Gastrocnemius medialis (tissue), 4 donors: ENCODE data around the gene DUOXA2. TPM values are rescaled to one million over a fixed set of nuclear protein-coding genes. Genes with fewer than 3 reads are reported as not detected.

Source experiments
- ATAC-seq, 2 donors: fragments of 150-250 bp; one replicate each; pipeline ENCODE4 v1.9.1; 2016
- DNase-seq, 2 donors: peaks; one replicate each; pipeline ENCODE4 v3.0.0-alpha.2; 2019
- H3K27ac ChIP-seq, 4 donors: fragments of 200-600 bp; sonication (generic); 1 replicate in 1 of 4; 2 replicates in 3 of 4; pipeline ENCODE4 v1.5.1; 2016 to 2018; ENCODE audit warnings: mild to moderate bottlenecking in 2 of 4, moderate library complexity in 1 of 4
- H3K27me3 ChIP-seq, 3 donors: fragments of 200-600 bp; sonication (generic) in 2 of 3; 1 replicate in 1 of 3; 2 replicates in 2 of 3; pipeline versions ENCODE4 v1.5.1 to v1.6.0; 2016 to 2019; ENCODE audit warnings: mild to moderate bottlenecking in 1 of 3, moderate library complexity in 1 of 3
- H3K36me3 ChIP-seq, 2 donors: fragments of 200-600 bp; sonication (generic) in 1 of 2; one replicate each; pipeline ENCODE4 v1.5.1; 2017 to 2018
- H3K4me1 ChIP-seq, 2 donors: fragments of 200-600 bp; sonication (generic) in 1 of 2; one replicate each; pipeline ENCODE4 v1.5.1; 2016 to 2017; ENCODE audit warnings: mild to moderate bottlenecking in 2 of 2
- H3K4me3 ChIP-seq, 4 donors: fragments of 200-600 bp; sonication (generic) in 3 of 4; 1 replicate in 1 of 4; 2 replicates in 3 of 4; pipeline ENCODE4 v1.5.1; 2016 to 2019; ENCODE audit warnings: mild to moderate bottlenecking in 2 of 4
- H3K9me3 ChIP-seq, 3 donors: fragments of 200-600 bp; sonication (generic) in 2 of 3; 1 replicate in 1 of 3; 2 replicates in 2 of 3; pipeline ENCODE4 v1.5.1; 2016 to 2019
- POLR2A ChIP-seq, 2 donors: fragments of 450-650 bp; IDR thresholded peaks; one replicate each; pipeline ENCODE4 v1.6.1; 2017; ENCODE audit warnings: antibody characterized with exemption in 2 of 2, mild to moderate bottlenecking in 2 of 2, moderate library complexity in 2 of 2
- in situ Hi-C, 4 donors: fragments of 200-750 bp; cut with MboI; loops; one replicate each; pipeline versions ENCODE4 v1.15.0 to v1.8.0; 2017; ENCODE audit warnings: low sequenced_read_pairs in 4 of 4
- intact Hi-C: fragments of 100-400 bp; cut with DNase I; formaldehyde crosslinking; loops from one replicate; pipeline ENCODE4 v1.15.1; 2023; ENCODE audit warnings: low total_unique reads
- total RNA-seq, 4 donors: library from RNA; depleted of rRNA; stranded (reverse); fragments of >200 nt; gene quantifications; one replicate each; pipeline versions ENCODE4 v1.1.0 to v1.2.3, GENCODE V29; 2016
- TF ChIP-seq, protein P1 (sequence below), 5 experiments: fragments of 450-650 bp in 3 of 5; fragments of 200-600 bp in 2 of 5; sonication (generic) in 2 of 5; IDR thresholded peaks in 4 of 5; conservative IDR thresholded peaks in 1 of 5; 1 replicate in 4 of 5; 2 replicates in 1 of 5; pipeline ENCODE4 v1.5.1; 2016 to 2019; ENCODE audit warnings: antibody characterized with exemption in 5 of 5, mild to moderate bottlenecking in 3 of 5, moderate library complexity in 3 of 5

Gene DUOXA2
- total RNA-seq, 4 donors from 2014 or later, result not detected

DNA sequence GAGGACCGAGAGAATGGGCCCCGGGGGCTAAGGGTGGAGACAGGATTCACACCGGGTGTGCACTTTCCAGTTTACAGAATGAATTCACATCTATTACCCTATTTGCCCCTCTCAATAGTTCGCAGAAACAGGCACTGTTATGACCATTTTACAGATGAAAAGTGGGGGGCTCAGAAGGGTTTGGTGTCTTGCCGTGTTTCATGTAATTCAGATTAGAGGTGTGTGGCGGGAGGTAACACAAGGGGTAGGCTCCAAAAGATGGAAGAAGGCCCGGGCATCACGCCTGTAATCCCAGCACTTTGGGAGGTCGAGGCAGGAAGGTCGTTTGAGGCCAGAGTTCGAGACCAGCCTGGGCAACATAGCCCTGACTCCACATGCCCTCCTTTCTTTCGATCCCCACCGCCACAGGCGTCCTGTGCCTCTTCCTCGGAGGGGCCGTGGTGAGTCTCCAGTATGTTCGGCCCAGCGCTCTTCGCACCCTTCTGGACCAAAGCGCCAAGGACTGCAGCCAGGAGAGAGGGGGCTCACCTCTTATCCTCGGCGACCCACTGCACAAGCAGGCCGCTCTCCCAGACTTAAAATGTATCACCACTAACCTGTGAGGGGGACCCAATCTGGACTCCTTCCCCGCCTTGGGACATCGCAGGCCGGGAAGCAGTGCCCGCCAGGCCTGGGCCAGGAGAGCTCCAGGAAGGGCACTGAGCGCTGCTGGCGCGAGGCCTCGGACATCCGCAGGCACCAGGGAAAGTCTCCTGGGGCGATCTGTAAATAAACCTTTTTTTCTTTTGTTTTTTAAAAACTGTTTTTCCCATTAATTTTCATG lies 3.4 kb downstream of the DUOXA2 start:
- peaks cover 54 to 56% (median 54%) of the 10 kb centered on the region in 3 donors for H3K27me3 ChIP-seq
- TF ChIP-seq POLR2A (IDR thresholded peaks at IDR 0.05), result no peak
- TF ChIP-seq, protein P1, sequence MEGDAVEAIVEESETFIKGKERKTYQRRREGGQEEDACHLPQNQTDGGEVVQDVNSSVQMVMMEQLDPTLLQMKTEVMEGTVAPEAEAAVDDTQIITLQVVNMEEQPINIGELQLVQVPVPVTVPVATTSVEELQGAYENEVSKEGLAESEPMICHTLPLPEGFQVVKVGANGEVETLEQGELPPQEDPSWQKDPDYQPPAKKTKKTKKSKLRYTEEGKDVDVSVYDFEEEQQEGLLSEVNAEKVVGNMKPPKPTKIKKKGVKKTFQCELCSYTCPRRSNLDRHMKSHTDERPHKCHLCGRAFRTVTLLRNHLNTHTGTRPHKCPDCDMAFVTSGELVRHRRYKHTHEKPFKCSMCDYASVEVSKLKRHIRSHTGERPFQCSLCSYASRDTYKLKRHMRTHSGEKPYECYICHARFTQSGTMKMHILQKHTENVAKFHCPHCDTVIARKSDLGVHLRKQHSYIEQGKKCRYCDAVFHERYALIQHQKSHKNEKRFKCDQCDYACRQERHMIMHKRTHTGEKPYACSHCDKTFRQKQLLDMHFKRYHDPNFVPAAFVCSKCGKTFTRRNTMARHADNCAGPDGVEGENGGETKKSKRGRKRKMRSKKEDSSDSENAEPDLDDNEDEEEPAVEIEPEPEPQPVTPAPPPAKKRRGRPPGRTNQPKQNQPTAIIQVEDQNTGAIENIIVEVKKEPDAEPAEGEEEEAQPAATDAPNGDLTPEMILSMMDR (IDR thresholded peaks at IDR 0.05 in 4 of 5, conservative IDR thresholded peaks at IDR 0.05 in 1 of 5), result no peak
- peak in 1 of 2 donors; percentile 29 for ATAC-seq
- H3K4me1 ChIP-seq, result peaks cover 7 to 15% of the 10 kb centered on the region in 2 donors
- no peaks in the 10 kb centered on the region for H3K9me3 ChIP-seq
- DNase-seq, result no peak
- in situ Hi-C loops, result no loop called here
- intact Hi-C loops, result no loop called here
- H3K27ac ChIP-seq, result no peak overlapping the region
- H3K36me3 ChIP-seq, result no peaks in the 10 kb centered on the region
- H3K4me3 ChIP-seq, result peak overlapping the region; percentile 21 to 56 (median 39)

DNA sequence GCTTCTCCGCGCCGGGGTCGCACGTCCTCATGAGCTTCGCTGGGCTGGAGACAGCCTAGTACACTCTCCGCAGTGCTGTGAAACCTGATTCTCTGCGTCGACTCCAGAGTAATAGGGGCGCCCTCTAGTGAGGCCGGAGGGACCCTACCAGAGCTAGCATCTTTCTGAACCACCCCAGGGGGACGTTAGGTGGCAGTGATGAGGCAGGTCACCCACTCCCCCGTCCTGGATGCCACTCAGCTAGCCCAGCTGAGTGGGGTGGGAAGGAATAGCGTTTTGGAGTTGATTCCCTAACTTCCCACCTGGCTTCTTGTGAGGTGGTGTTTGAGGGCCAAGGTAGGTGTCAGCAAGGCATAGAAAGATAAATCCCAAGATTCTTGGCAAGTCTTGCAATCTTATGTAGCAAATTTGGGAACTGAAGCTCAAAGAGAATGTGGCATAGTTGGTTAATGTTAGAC lies 4.0 kb downstream of the DUOXA2 start:
- in situ Hi-C loops (no loop called here), intact Hi-C loops (no loop called here)
- TF ChIP-seq, protein P1 (IDR thresholded peaks at IDR 0.05 in 4 of 5, conservative IDR thresholded peaks at IDR 0.05 in 1 of 5), result peak; percentile 48 to 91 (median 74)
- no peak for TF ChIP-seq POLR2A (IDR thresholded peaks at IDR 0.05)
- Histone ChIP-seq H3K27me3 (peaks cover 47 to 50% (median 48%) of the 10 kb centered on the region in 3 donors), H3K4me3 (peak overlapping the region; percentile 21 to 56 (median 39)), H3K36me3 (no peaks in the 10 kb centered on the region), H3K27ac (no peak overlapping the region), H3K4me1 (peaks cover 7 to 10% of the 10 kb centered on the region in 2 donors), H3K9me3 (no peaks in the 10 kb centered on the region)
- ATAC-seq, result peak; percentile 96 to 99
- peak; percentile 60 to 73 for DNase-seq

DNA sequence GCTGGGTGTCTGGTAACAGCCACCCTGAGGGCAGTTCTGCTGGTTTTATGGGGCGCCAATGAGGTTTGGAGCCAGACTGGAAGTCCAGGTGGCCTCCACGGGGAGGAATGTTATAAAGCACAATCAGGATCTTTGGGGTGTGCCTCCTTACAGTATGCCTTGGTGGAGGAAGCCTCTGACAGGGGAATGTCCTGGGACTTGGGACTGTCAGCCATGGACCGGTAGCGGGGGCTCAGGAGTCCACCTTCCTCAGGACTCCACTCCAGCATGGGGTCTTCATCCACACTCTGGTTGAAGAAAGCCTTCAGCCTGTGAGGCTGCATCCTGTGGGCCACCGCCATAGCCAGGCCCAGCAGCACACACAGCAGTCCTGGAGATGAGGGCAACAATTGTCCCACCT lies 4.9 kb downstream of the DUOXA2 start:
- Histone ChIP-seq H3K9me3 (no peaks in the 10 kb centered on the region), H3K27ac (no peak overlapping the region), H3K4me3 (no peak overlapping the region), H3K4me1 (peaks cover 7 to 9% of the 10 kb centered on the region in 2 donors), H3K27me3 (peaks cover 39 to 42% (median 39%) of the 10 kb centered on the region in 3 donors), H3K36me3 (no peaks in the 10 kb centered on the region)
- DNase-seq (no peak), ATAC-seq (no peak)
- TF ChIP-seq, protein P1 (IDR thresholded peaks at IDR 0.05 in 4 of 5, conservative IDR thresholded peaks at IDR 0.05 in 1 of 5), result no peak
- no peak for TF ChIP-seq POLR2A (IDR thresholded peaks at IDR 0.05)
- in situ Hi-C loops, result no loop called here
- intact Hi-C loops, result no loop called here

DNA sequence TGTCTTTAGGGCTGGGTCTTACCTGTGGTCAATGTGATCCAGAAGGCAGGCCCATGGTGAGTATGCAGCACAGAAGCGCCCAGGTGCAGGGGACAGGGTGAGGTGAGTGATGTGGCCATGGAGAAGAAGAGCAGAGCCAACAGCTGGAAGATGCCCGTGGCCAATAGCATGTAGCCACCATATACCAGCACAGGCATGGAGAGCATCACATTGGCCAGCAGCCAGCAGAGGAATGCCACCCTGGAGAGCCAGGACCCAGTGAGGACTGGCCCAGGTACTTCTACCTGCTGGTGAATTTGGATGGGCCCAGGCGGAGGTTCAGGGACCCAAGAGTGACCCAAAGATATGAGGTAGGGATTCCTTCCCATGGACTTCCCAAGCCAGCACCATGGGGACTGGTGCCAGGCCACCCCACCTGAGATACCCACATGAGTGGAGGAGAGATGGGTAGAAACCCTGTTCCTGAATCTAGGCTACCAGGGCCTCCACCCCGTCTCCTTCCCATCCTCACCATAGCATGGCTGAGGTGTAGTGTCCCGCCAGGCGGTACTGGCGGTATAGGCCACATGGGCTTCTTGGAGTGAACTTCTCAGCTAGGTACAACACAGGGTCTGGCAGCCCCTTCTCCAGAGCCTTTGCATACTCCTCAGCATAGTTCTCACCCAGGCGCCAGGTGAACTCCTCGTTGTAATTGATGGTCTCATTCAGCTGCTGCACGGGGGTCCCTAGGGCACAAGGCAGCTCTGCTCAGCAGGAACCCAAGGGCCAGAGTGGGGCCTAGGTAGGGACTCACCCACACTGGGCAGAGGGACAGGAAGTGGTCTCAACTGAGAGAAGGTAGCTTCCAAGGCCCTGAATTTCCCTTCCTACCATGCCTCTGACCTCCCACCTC lies 6.2 kb downstream of the DUOXA2 start:
- intact Hi-C loops, result no loop called here
- TF ChIP-seq, protein P1 (IDR thresholded peaks at IDR 0.05 in 4 of 5, conservative IDR thresholded peaks at IDR 0.05 in 1 of 5), result no peak
- no peak for TF ChIP-seq POLR2A (IDR thresholded peaks at IDR 0.05)
- peaks cover 4 to 9% of the 10 kb centered on the region in 2 donors for H3K4me1 ChIP-seq
- no peaks in the 10 kb centered on the region for H3K36me3 ChIP-seq
- no peak overlapping the region for H3K27ac ChIP-seq
- H3K9me3 ChIP-seq, result no peaks in the 10 kb centered on the region
- in situ Hi-C loops, result no loop called here
- H3K4me3 ChIP-seq, result no peak overlapping the region
- peaks cover 26 to 30% (median 26%) of the 10 kb centered on the region in 3 donors for H3K27me3 ChIP-seq
- ATAC-seq (no peak), DNase-seq (no peak)
